H9 (cell line): Measurements from ENCODE around the gene SEPTIN2. TPM values are rescaled to one million over a fixed set of nuclear protein-coding genes. Genes with fewer than 3 reads are reported as not detected.

Experiments
- DNase-seq: peaks from one replicate; pipeline ENCODE4 v3.0.0-alpha.2; 2017
- H2AFZ ChIP-seq: one replicate; pipeline ENCODE4 v1.6.1; 2013; ENCODE audit warnings: mild to moderate bottlenecking, low read length, control low read depth, moderate library complexity
- H2AK5ac ChIP-seq: 2 replicates; pipeline ENCODE4 v1.6.1; 2013; ENCODE audit warnings: low read length, control low read depth, mixed read lengths; ENCODE audit not compliant: insufficient read length
- H2BK120ac ChIP-seq: one replicate; pipeline ENCODE4 v1.6.1; 2013; ENCODE audit warnings: low read depth, mild to moderate bottlenecking, low read length, control low read depth, inconsistent platforms; ENCODE audit not compliant: poor library complexity, severe bottlenecking
- H2BK12ac ChIP-seq: 2 replicates; pipeline ENCODE4 v1.6.1; 2013; ENCODE audit warnings: low read length, control low read depth, mixed read lengths, low read depth; ENCODE audit not compliant: insufficient read length
- H2BK15ac ChIP-seq: 2 replicates; pipeline ENCODE4 v1.6.1; 2013; ENCODE audit warnings: low read depth, low read length, control low read depth
- H2BK20ac ChIP-seq: one replicate; pipeline ENCODE4 v1.6.1; 2013; ENCODE audit warnings: low read depth, mild to moderate bottlenecking, low read length, control low read depth, inconsistent platforms; ENCODE audit not compliant: poor library complexity, severe bottlenecking
- H2BK5ac ChIP-seq: 2 replicates; pipeline ENCODE4 v1.6.1; 2013; ENCODE audit warnings: low read length, control low read depth, mixed read lengths; ENCODE audit not compliant: insufficient read length
- H3K14ac ChIP-seq: 2 replicates; pipeline ENCODE4 v1.6.1; 2013; ENCODE audit warnings: low read length, control low read depth; ENCODE audit not compliant: insufficient read depth
- H3K18ac ChIP-seq: 2 replicates; pipeline ENCODE4 v1.6.1; 2013; ENCODE audit warnings: low read depth, mild to moderate bottlenecking, mixed read lengths, low read length, control low read depth; ENCODE audit not compliant: insufficient read length
- H3K23ac ChIP-seq: 2 replicates; pipeline ENCODE4 v1.6.1; 2013; ENCODE audit warnings: low read length, control low read depth, mixed read lengths, low read depth; ENCODE audit not compliant: insufficient read length
- H3K23me2 ChIP-seq: 2 replicates; pipeline ENCODE4 v1.6.1; 2013; ENCODE audit warnings: low read depth, mild to moderate bottlenecking, mixed read lengths, low read length, control low read depth; ENCODE audit not compliant: insufficient read length, poor library complexity, severe bottlenecking
- H3K27ac ChIP-seq: 2 replicates; pipeline ENCODE4 v1.5.1; 2013; ENCODE audit warnings: low read length, control low read depth, mixed read lengths, low read depth; ENCODE audit not compliant: insufficient read length
- H3K27me3 ChIP-seq: 2 replicates; pipeline ENCODE4 v1.6.1; 2013; ENCODE audit warnings: low read length, control low read depth, inconsistent platforms; ENCODE audit not compliant: insufficient read depth
- H3K4ac ChIP-seq: 2 replicates; pipeline ENCODE4 v1.6.1; 2013; ENCODE audit warnings: low read depth, mild to moderate bottlenecking, control low read depth, inconsistent platforms, low read length, moderate library complexity
- H3K4me1 ChIP-seq: 2 replicates; pipeline ENCODE4 v1.6.1; 2013; ENCODE audit warnings: low read length, control low read depth, inconsistent platforms; ENCODE audit not compliant: insufficient read depth
- H3K4me2 ChIP-seq: 2 replicates; pipeline ENCODE4 v1.6.1; 2013; ENCODE audit warnings: low read length, control low read depth, mixed read lengths; ENCODE audit not compliant: insufficient read length, insufficient read depth
- H3K56ac ChIP-seq: 2 replicates; pipeline ENCODE4 v1.6.1; 2013; ENCODE audit warnings: low read depth, mild to moderate bottlenecking, mixed read lengths, low read length, control low read depth; ENCODE audit not compliant: insufficient read length
- H3K79me1 ChIP-seq: 2 replicates; pipeline ENCODE4 v1.6.1; 2013; ENCODE audit warnings: low read depth, mild to moderate bottlenecking, moderate library complexity, low read length, control low read depth, inconsistent platforms; ENCODE audit not compliant: insufficient read depth, poor library complexity, severe bottlenecking
- H3K79me2 ChIP-seq: 2 replicates; pipeline ENCODE4 v1.6.1; 2013; ENCODE audit warnings: low read length, control low read depth, inconsistent platforms; ENCODE audit not compliant: insufficient read depth
- H3K9ac ChIP-seq: 2 replicates; pipeline ENCODE4 v1.6.1; 2013; ENCODE audit warnings: low read length, control low read depth, mixed read lengths; ENCODE audit not compliant: insufficient read length; ENCODE audit errors: extremely low read depth
- H3K9me3 ChIP-seq: one replicate; pipeline ENCODE4 v1.6.1; 2013; ENCODE audit warnings: low read depth, low read length, inconsistent platforms; ENCODE audit not compliant: control insufficient read depth
- H3T11ph ChIP-seq: one replicate; pipeline ENCODE4 v1.6.1; 2013; ENCODE audit warnings: mild to moderate bottlenecking, low read length, control low read depth, inconsistent platforms
- H4K20me1 ChIP-seq: one replicate; pipeline ENCODE4 v1.6.1; 2013; ENCODE audit not compliant: control insufficient read depth, insufficient read length, insufficient read depth
- H4K5ac ChIP-seq: 2 replicates; pipeline ENCODE4 v1.6.1; 2013; ENCODE audit warnings: low read depth, mild to moderate bottlenecking, mixed read lengths, low read length, control low read depth; ENCODE audit not compliant: insufficient read length
- H4K8ac ChIP-seq: replicated peaks from 2 replicates; pipeline ENCODE4 v1.6.1; 2013; ENCODE audit warnings: low read length, control low read depth, mixed read lengths, low read depth; ENCODE audit not compliant: insufficient read length
- H4K91ac ChIP-seq: 2 replicates; pipeline ENCODE4 v1.6.1; 2013; ENCODE audit warnings: low read depth, mild to moderate bottlenecking, moderate library complexity, mixed read lengths, low read length, control low read depth; ENCODE audit not compliant: insufficient read length
- H3K27ac Mint-ChIP-seq, 3 experiments: 2 replicates in 2 of 3; 3 replicates in 1 of 3; pipeline ENCODE4 v1.8.0; 2020 to 2021; ENCODE audit warnings: mixed read lengths in 3 of 3, mild to moderate bottlenecking in 1 of 3, moderate library complexity in 1 of 3
- H3K27me3 Mint-ChIP-seq: 2 replicates; pipeline ENCODE4 v1.8.0; 2021; ENCODE audit warnings: low read depth, mild to moderate bottlenecking, moderate library complexity, mixed read lengths
- H3K36me3 Mint-ChIP-seq, 3 experiments: 2 replicates in 2 of 3; 3 replicates in 1 of 3; pipeline ENCODE4 v1.8.0; 2020 to 2021; ENCODE audit warnings: low read depth in 3 of 3, mixed read lengths in 3 of 3; ENCODE audit not compliant: insufficient read depth in 1 of 3
- H3K4me1 Mint-ChIP-seq, 2 experiments: 2 replicates each; pipeline ENCODE4 v1.8.0; 2020; ENCODE audit warnings: mixed read lengths in 2 of 2
- H3K4me3 Mint-ChIP-seq, 2 experiments: 2 replicates in 1 of 2; 3 replicates in 1 of 2; pipeline ENCODE4 v1.8.0; 2020 to 2021; ENCODE audit warnings: mild to moderate bottlenecking in 2 of 2, mixed read lengths in 2 of 2, moderate library complexity in 1 of 2
- H3K9me3 Mint-ChIP-seq, 2 experiments: 2 replicates in 1 of 2; 3 replicates in 1 of 2; pipeline ENCODE4 v1.8.0; 2020; ENCODE audit warnings: mild to moderate bottlenecking in 2 of 2, mixed read lengths in 2 of 2, moderate library complexity in 1 of 2
- WGBS: extraction: QIAGEN DNeasy Blood & Tissue Kit; methylation state at CpG from one replicate; pipeline ENCODE4 v1.1.7; 2013; ENCODE audit warnings: missing lambda C conversion rate, low lambda C conversion rate, mixed read lengths; ENCODE audit not compliant: insufficient read length; ENCODE audit errors: extremely low coverage; 5-methylcytosine and 5-hydroxymethylcytosine counted together
- total RNA-seq: library from RNA; stranded (reverse); gene quantifications from 2 replicates; pipeline ENCODE4 v1.2.1, GENCODE V29; 2021
- TF ChIP-seq, protein P1 (sequence below): fragments of 200-600 bp; sonication (generic); conservative IDR thresholded peaks from 3 replicates; pipeline ENCODE4 v1.8.0; 2021; ENCODE audit warnings: antibody characterized with exemption, mild to moderate bottlenecking

SEPTIN2 gene
- total RNA-seq, 1 experiment from 2014 or later: 385 TPM

DNA sequence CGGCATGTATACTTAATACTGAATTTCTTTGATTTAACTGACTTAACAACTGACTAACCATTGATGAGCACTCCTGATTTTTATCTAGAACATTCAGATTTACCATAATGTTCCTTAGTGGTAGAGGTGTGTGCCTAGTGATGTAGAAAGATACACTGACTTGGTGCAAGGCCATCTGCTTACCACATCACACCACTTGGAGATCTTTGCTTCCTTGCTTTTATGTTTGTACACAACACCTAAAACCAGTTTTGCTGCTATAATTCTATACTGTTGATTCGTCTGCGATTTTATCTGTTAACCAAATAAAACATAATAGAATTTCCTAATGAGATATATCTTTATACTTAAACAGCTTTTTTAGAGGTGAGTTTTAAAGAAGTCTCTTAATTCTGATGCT lies 36.5 kb downstream of the SEPTIN2 start:
- Histone ChIP-seq H3K9me3 (no peaks in the 10 kb centered on the region), H4K5ac (no peak overlapping the region)
- H3K36me3 Mint-ChIP-seq: peaks cover 30 to 68% (median 65%) of the 10 kb centered on the region in 3 experiments; a peak in 6 of 7 replicates

More for the DNA sequence above, 36.5 kb downstream of the SEPTIN2 start:
- Mint-ChIP-seq H3K27me3 (no peaks in the 10 kb centered on the region), H3K4me1 (peaks cover 17 to 26% of the 10 kb centered on the region in 2 experiments), H3K9me3 (no peaks in the 10 kb centered on the region), H3K27ac (peak overlapping the region in 1 of 3 experiments; percentile 25; a peak in 1 of 7 replicates), H3K4me3 (no peak overlapping the region)
- Histone ChIP-seq H2BK15ac (no peak overlapping the region), H3K4me2 (no peak overlapping the region), H4K8ac (no peak overlapping the region), H3T11ph (no peak overlapping the region), H3K9ac (no peak overlapping the region), H4K91ac (no peak overlapping the region), H3K4me1 (0 out of 2 replicates have a peak, but pooled peaks cover 2% of the 10 kb centered on the region), H4K20me1 (no peaks in the 10 kb centered on the region), H3K79me2 (no peaks in the 10 kb centered on the region), H3K79me1 (no peaks in the 10 kb centered on the region), H3K23ac (no peak overlapping the region), H3K56ac (no peak overlapping the region), H3K14ac (no peak overlapping the region), H2BK12ac (no peak overlapping the region), H2BK5ac (no peak overlapping the region), H2AK5ac (no peak overlapping the region), H3K27me3 (no peaks in the 10 kb centered on the region), H3K27ac (no peak overlapping the region), H2AFZ (no peak overlapping the region), H3K18ac (no peak overlapping the region), H3K23me2 (peaks cover 4% of the 10 kb centered on the region), H2BK20ac (no peak overlapping the region), H3K4ac (no peak overlapping the region), H2BK120ac (no peak overlapping the region)
- TF ChIP-seq, protein P1, sequence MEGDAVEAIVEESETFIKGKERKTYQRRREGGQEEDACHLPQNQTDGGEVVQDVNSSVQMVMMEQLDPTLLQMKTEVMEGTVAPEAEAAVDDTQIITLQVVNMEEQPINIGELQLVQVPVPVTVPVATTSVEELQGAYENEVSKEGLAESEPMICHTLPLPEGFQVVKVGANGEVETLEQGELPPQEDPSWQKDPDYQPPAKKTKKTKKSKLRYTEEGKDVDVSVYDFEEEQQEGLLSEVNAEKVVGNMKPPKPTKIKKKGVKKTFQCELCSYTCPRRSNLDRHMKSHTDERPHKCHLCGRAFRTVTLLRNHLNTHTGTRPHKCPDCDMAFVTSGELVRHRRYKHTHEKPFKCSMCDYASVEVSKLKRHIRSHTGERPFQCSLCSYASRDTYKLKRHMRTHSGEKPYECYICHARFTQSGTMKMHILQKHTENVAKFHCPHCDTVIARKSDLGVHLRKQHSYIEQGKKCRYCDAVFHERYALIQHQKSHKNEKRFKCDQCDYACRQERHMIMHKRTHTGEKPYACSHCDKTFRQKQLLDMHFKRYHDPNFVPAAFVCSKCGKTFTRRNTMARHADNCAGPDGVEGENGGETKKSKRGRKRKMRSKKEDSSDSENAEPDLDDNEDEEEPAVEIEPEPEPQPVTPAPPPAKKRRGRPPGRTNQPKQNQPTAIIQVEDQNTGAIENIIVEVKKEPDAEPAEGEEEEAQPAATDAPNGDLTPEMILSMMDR: no peak
- no CpG with 5 or more reads among the region's 3 CpGs for WGBS
- no peak for DNase-seq
